ENCODE data around the gene TMEM150C.
A peak's percentile ranks its signal among the peaks of the same experiment; 100 is the strongest.
"Not testable (repeated sequence)": the region's sequence is repeated elsewhere in the genome, so short reads cannot be mapped to it uniquely, and the experiment has no call there.

Gene TMEM150C

DNA sequence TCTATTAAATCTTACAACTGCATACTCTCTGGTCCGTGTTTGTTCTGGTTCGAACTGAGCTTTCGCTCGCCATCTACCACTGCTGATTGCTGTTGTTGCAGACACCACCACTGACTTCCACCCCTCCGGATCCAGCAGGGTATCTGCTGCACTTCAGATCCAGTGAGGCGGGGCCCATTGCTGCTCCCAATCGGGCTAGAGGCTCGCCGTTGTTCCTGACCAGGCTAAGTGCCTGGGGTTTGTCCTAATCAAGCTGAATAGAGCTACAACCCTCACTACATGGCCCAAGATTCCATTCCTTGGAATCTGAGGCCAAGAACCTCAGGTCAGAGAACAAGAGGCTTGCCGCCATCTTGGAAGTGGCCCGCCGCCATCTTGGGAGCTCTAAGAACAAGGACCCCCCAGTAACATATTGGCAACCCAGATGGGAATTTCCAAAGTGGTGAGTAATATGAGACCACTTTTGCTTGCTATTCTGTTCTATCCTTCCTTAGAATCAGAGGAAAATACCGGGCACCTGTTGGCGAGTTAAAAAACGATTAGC lies 88.1 kb downstream of the TMEM150C start:
- DNase-seq (ENCODE audit: low read depth), result no peak

DNA sequence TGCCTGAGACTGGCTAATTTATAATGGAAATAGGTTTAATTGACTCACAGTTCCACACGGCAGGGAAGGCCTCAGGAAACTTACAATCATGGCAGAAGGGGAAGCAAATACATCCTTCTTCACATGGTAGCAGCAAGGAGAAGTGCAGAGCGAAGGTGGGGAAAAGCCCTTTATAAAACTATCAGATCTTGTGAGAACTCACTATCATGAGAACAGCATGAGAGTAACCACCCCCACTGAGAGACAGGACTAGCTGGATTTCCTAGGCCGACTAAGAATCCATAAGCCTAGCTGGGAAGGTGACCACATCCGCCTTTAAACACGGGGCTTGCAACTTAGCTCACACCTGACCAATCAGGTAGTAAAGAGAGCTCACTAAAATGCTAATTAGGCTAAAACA lies 88.7 kb downstream of the TMEM150C start:
- not testable (repeated sequence) for DNase-seq (ENCODE audit: low read depth)

DNA sequence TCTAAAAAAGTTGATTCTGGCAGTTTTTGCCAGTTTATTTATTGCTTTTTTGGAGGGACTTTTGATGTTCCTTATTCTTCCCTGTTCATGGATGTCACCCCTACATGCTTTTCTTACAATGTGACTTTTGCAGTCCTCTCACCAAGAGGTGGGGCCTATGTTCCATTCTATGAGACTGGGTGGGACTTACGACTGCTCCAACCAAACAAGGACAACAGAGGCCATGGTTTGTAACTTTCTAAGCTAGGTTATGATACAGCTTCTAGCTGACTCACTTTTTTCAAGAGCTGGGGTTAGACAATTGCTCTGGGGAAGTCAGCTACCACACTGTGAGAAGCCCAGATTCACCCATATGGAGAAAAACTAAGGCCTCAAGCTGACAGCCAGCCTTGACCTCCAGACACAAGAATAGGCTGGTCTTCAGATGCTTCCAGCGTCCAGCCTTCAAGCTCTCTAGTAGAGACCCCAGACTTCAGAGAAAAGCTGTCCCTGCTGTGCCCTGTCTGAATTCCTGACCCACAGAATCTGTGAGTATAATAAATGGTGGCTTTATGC lies 91.9 kb downstream of the TMEM150C start:
- no peak for DNase-seq (ENCODE audit: low read depth)

DNA sequence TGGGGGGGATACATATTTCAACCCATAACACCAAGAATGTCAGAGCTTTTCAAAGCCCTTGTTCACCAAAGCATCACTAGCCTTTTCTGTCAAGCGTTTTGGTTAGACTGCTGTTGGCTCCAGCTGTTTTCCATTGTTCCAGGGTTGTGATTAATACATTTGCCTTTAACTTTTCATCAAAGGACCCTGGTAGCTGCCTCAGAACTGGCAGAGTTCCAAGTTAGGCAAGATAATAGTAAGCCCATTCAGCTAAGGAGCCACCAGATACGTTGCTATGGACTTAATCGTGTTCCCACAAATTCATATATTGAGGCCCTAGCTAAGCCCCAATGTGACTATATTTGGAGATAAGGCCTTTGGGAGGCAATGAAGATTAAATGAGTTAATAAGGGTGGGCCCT lies 94.3 kb downstream of the TMEM150C start:
- no peak for DNase-seq (ENCODE audit: low read depth)

DNA sequence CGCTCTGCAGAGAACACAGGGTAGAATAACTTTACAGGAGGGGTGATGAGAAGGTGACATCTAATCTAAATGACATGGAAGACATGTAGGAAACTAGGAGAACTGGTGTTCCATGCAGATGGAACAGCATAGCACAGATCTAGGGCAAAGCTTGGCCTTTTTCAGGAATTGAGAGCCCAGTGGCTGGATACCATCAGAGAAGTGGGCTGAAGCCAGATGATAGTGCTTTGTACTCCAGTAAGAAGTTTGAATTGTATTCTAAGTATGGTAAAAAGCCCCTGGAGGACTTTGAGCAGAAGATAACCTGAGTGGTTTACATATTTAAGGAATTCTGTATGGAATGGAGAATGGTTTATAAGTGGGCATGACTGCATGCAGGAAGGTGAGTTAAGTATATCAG lies 98.6 kb downstream of the TMEM150C start:
- no peak for DNase-seq (ENCODE audit: low read depth)

DNA sequence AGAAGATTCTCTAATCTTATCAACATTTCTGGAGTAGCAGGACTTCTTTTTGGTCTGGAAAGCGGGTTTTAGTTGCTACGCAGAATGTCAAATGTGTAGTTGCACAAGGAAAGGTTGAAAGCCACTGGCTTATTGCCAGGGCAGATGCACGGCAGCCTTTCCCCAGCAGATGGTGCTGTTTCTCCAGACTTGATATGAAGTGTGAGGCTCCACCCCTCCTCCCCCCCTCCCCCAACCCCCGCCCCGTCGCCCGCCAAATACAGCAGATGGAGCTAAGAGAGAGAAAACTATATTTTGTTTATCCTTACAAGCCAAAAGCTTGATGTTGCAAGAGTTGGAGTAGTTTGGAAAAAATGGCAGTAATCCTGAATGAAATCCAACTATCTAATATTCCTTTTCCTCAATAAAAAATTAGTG lies 99.4 kb downstream of the TMEM150C start:
- DNase-seq (ENCODE audit: low read depth), result peak; percentile 74

DNA sequence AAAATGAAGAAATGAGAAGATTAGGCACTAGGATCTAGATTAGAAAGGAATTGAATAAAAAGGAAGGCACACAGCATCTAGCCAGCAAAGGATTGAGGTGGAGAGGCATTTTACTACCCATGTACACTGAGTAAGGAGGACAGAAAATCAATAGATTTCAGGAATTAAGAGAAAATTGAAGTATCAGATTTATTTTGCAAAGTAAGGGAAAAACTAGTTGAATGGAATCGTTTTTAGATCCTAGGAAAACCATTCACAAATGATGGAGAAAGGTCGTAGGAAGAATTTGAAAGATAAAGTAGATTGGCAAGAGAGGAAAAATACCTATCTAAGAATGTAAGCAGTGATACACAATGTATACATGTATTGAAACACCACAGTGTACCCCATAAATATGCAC lies 100.1 kb downstream of the TMEM150C start:
- no peak for DNase-seq (ENCODE audit: low read depth)

DNA sequence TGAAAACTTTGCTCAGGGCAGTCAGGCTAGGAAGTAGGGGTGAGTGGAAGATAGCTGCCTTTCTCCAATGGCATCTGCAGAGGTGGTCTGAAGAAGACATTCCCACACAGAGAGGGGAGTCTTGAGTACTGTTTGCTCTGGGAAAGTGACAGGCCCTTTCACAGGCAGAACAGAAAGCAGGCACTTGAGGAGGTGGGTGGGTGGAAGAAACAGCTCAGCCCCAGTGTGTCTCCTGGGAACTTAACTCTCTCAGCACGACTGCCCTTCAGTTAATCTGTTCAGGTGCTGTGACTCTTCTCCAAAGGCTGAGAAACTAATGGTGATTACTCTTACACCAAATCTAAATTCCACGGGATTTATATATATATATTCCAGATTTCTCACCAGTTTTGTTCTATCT lies 103.1 kb downstream of the TMEM150C start:
- DNase-seq (ENCODE audit: low read depth), result no peak

DNA sequence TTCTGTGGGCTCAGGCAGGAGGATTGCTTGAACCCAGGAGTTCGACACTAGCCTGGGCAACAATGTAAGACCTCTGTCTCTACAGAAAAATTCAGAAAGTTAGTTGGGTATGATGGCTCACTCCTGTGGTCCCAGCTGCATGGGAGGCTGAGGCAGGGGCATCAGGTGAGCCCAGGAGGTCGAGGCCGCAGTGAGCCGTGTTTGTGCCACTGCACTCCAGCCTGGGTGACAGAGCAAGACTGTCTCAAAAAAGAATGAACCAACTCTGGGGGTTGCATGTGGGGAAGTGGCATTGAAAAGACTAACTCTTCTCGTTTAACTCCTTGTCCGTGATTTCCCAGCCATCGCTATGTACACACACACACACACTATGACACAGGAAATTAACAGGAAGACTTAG lies 104.5 kb downstream of the TMEM150C start:
- no peak for DNase-seq (ENCODE audit: low read depth)

DNA sequence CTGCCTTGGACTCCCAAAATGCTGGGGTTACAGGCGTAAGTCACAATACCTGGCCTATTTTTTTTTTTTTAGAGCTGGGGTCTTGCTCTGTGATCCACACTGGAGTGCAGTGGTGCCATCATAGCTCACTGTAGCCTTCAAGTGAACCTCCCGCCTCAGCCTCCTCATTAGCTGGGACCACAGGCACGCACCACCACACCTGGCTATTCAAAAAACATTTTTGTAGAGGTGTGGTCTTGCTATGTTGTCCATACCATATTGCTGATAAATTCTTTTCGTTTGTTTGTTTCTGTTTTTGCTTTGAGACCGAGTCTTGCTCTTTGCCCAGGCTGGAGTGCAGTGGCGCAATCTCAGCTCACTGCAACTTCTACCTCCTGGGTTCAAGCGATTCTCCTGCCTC lies 109.8 kb downstream of the TMEM150C start:
- DNase-seq (ENCODE audit: low read depth), result no peak

DNA sequence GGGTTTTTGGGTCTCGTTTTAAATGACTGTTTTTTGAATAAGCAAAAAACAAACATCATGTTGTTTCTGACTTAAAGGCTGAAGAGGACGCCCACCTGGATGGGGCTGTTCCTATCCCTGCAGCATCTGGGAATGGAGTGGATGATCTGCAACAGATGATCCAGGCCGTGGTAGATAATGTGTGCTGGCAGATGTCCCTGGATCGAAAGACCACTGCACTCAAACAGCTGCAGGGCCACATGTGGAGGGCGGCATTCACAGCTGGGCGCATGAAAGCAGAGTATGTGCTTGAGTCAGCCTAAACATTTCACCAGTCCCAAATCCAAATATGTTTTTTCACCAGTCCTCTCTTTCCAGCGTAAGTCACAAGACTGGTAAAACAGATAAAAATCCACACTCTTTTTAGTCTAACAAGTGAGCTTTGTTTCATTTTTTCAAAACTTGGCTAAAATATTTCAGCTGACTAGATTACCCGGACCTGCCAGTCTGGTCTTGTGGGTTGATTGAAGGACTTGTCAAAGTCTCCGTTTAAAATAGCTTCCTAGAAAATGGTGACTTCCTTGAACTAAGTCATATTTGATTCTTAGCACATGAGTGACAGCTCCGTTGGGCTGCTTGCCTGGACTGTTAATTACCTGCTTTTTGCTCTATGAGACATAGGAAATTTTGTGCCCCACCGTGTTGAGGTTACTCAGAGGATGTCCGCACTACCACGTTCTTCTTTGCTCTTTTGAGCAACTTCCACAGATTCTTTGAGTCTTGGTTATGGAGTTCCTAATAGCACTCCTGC lies 110.6 kb downstream of the TMEM150C start:
- no peak for DNase-seq (ENCODE audit: low read depth)

DNA sequence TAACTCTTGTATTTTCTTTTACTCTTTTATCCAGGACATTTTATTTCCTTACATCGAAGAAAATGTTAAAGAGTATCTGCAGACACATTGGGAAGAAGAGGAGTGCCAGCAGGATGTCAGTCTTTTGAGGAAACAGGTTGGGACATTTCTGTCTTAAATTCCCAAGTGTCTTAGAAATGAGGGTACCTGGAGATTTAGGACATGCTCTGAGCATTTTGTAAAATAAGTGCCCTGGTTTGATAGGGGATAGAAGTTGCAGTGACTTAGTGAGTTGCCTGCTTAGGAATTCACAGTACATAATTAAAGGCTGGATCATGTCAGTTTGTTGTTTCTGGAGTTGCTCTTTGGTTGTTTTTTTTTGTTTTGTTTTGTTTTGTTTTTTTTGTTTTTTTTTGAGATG lies 113.9 kb downstream of the TMEM150C start:
- no peak for DNase-seq (ENCODE audit: low read depth)

DNA sequence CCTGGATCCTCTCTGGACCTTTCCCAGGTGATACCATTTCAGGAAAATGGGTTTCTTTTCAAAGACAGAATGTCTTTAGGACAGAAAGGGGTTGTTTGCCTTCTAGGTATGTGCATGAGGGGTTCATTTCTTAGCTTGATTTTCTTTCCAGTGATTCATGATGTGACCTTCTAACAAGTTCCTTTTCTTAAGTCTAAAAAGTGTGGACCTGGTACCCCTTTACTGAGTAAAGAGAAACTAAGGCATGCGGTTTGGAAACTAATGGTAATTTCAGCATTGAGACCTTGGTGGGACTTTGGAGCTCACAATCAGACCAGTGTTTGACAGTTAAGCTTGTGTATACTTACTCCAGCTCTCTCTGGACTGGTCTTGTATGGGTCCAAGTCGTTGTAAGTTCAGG lies 122.7 kb downstream of the TMEM150C start:
- DNase-seq (ENCODE audit: low read depth), result no peak

DNA sequence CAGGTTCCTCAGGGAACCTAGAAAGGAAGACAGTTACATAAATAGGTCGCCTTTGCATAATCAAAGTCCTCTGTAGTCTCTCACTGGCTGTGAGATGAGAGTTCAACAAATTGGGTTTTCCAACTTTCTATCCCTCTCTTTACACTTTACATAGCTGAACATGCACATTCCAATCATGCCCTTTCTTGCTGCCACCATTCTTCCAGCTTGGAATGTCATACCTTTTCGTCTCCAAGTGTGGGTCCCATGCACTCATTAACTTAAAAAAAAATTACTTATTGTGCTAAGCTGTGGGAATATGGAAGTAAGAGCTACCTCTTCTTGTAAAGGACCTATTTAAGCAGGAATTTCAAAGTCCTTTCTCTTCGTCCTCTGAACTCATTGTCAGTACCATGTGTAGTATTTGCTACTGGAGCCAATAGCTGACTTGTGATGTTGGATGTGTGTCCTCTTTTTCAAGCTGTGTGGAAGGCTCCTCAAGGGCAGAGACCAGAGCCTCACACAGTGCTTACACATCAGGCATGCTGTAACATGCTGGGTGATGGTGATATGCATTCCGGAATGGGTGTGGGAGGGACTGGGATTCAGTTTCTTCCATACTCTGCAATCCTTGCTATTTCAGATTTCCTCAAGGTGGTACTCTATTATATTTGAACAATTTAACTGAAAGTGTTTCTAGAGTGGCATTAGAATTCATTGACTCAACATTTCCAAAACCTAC lies 124.3 kb downstream of the TMEM150C start:
- no peak for DNase-seq (ENCODE audit: low read depth)

DNA sequence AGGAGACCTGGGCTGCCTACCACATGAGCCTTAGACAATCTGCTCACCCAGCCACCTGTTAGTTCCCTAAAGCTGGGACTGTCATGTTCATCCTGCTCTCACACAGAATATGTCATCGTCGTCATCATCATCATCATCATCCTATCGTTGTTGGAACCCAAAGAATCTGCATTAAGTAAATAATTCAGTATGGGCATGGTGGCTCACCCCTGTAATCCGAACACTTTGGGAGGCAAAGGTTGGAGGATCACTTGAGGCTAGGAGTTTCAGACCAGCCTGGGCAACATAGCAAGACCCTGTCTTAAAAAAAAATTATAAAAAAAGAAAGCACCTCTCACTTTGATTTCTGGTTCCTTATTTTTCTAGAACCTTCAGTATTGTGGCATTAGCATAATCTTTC lies 125.0 kb downstream of the TMEM150C start:
- DNase-seq (ENCODE audit: low read depth), result no peak

DNA sequence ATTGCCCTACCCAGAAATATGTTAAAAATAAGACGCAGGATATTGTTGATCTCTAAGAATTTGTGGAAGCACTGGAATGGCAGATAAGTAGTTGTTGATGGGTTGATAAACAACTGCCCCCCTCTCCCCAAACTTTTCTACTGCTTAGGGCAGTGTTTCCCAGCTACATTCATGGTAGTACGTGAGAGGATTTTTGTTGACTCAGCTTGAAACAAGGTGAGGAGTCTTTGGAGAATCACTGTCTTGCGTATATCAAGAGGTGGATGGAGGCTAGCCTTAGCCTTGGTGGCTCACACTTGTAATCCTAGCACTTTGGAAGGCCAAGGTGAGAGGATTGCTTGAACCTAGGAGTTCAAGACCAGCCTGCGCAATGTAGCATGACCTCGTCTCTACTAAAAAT lies 125.7 kb downstream of the TMEM150C start:
- no peak for DNase-seq (ENCODE audit: low read depth)

DNA sequence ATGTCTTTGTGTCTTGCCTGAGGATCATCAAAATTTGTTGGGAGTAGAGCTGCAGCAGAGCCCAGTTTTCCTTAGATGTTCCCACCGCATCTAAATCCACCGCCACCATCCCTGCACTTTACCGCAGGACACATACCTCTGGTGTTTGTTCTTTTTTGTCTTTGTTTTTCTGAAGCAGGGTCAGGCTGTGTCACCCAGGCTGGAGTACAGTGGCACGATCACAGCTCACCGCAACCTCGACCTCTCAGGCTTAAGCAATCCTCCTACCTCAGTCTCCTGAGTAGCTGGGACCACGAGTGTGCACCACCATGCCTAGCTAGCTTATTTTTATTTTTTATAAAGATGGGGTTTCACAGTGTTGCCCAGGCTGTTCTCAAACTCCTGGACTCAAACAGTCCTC lies 126.8 kb downstream of the TMEM150C start:
- no peak for DNase-seq (ENCODE audit: low read depth)

DNA sequence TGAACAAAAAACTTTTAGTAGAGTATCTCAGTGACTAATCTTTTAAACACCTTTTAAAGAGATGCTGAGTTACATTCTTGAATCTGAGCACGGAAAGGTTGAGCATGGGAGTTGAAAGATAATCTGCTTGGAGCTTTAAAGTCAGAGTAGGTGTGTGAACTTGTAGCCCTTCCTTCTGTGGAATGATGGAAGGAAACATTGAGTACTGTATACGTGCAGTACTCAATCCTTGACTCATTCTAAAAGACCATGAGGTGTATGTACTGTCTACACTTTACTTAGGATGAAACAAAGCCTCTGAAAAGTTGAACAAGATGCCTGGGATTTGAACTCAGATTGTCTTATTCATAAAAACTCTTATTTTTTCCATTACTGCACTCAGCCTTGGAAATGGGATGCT lies 128.0 kb downstream of the TMEM150C start:
- DNase-seq (ENCODE audit: low read depth), result no peak

Data from activated T-cell treated with anti-CD3 and anti-CD28 coated beads for 1 hour (primary cell).